HG02763 (cell line): ENCODE data around the gene KLHL40.

ENCODE experiments used
- ATAC-seq: cut with Tn5 transposase; IDR thresholded peaks from one replicate; pipeline ENCODE4 v1.9.1; 2021; ENCODE audit warnings: mild to moderate bottlenecking, moderate library complexity; ENCODE audit not compliant: unreplicated experiment

Gene KLHL40

GRCh38 chr3:42735019-42735418, 49.7 kb downstream of the KLHL40 start:
- no peak for ATAC-seq

GRCh38 chr3:42735615-42736014, 50.3 kb downstream of the KLHL40 start:
- ATAC-seq, result no peak

- no peak for ATAC-seq
Measured at GRCh38 chr3:42736081-42736480, 50.7 kb downstream of the KLHL40 start.

GRCh38 chr3:42736531-42736930, 51.2 kb downstream of the KLHL40 start:
- ATAC-seq, result no peak

- ATAC-seq, result no peak
Measured at GRCh38 chr3:42739401-42740158, 54.2 kb downstream of the KLHL40 start.

GRCh38 chr3:42741796-42742195, 56.5 kb downstream of the KLHL40 start:
- ATAC-seq, result no peak
